SKM-1 (cell line): ENCODE measurements around the gene TUBB.
"Not testable (repeated sequence)": the region's sequence is repeated elsewhere in the genome, so short reads cannot be mapped to it uniquely, and the experiment has no call there.

Experiments
- DNase-seq: peaks from one replicate; lab custom pipeline; 2025; ENCODE audit not compliant: unreplicated experiment; lab: John Stamatoyannopoulos, UW

Gene TUBB

GRCh38 chr6:30759575-30760239, 39.6 kb downstream of the TUBB start:
- DNase-seq: no peak

DNA sequence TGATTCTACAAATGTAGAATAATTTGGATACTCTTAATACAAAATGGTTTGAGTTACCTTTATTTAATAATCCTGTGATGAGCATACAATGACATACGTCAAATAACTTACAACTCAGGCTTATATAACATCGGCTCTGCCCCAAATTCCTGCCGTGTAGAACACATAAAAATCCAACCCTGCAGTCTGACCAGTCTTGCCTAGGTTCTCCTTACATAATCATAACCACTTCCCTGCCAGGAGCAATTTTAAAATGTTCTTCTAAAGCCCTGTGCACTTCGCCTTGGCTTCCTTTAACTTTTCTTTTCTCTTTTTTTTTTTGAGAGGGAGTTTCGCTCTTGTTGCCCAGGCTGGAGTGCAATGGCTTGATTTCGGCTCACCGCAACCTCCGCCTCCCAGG, 40.4 kb downstream of the TUBB start:
- DNase-seq: no peak

- DNase-seq: no peak
Measured at GRCh38 chr6:30761791-30762429, 41.8 kb downstream of the TUBB start.

DNA sequence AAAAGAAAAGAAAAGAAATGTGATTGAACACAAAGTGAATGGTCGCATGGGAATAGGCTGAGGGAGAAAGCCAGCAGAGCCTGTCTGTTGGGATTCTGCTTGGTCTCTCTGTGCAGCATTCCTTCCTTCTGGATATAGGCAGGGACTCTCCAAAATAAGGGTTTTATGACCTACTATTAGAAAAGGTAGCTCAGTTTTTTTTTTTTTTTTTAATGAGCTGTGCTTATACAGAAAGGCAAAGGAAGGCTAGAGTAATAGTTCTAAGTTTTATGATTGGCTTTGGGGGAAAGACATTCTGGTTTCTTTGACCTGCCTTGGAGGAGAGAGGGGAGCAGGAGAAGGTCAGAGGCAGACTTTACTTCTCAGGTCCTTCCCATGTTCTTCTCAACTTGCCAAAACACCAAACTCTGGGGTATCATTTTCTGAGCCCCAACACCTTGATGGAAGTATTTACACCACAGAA, 43.0 kb downstream of the TUBB start:
- DNase-seq: no peak

DNA sequence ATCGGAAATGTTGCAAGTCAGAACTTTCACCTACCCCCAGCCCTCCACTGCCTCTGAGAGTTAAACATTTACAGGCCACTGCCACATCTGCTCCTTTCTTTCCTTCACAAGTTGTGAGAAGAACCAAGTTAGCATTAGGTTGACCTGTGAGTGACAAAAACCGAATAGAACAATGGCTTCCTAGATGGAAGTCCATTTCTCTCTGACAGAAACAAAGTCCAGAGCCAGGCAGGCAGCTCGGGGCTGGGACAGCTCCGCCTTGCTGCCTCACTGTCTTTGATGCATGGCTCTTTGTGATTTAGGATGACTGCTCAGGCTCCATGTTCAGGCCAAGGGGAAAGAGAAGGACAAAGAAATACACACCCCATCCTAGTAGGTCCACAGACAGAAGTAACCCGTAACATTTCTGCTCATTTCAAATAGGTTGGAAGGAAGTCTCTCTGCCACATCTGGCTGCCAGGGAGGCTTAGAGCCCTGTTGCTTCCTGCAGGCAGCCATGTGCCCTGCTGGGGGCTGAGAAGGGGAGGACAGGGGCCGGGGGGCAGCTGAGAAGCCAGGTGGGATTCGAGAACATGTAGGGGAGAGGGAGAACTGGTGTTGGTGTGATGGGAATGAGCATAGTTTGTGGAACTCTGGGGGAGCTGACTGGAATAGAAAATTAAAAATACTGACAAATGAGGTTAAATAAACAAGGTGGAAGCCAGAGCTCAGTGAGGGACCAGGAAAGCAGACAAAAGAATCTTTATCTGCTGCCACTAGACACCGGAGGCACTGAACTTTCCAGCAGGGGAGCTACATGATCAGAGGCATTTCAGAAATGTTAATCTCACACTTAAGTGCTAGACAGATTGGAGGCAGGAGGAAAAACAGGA, 43.7 kb downstream of the TUBB start:
- DNase-seq: no peak

GRCh38 chr6:30764490-30765043, 44.4 kb downstream of the TUBB start:
- DNase-seq: not testable (repeated sequence)

GRCh38 chr6:30765495-30765894, 45.3 kb downstream of the TUBB start:
- not testable (repeated sequence) for DNase-seq

GRCh38 chr6:30766461-30767157, 46.5 kb downstream of the TUBB start:
- no peak for DNase-seq

GRCh38 chr6:30767158-30767943, 47.2 kb downstream of the TUBB start:
- DNase-seq: no peak

DNA sequence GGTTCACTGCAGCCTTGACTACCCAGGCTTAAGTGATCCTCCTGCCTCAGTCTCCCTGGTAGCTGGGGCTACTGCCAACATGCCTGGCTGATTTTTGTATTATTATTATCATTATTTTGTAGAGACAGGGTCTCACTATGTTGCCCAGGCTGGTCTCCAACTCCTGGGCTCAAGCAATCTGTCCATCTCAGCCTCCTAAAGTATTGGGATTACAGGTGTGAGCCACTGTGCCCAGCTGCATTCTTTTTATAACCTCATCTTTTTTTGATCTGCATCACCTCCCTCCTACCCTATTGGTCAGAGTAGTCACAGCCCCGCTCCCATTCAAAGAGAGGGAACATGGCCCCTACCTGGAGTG, 47.8 kb downstream of the TUBB start:
- DNase-seq: no peak

DNA sequence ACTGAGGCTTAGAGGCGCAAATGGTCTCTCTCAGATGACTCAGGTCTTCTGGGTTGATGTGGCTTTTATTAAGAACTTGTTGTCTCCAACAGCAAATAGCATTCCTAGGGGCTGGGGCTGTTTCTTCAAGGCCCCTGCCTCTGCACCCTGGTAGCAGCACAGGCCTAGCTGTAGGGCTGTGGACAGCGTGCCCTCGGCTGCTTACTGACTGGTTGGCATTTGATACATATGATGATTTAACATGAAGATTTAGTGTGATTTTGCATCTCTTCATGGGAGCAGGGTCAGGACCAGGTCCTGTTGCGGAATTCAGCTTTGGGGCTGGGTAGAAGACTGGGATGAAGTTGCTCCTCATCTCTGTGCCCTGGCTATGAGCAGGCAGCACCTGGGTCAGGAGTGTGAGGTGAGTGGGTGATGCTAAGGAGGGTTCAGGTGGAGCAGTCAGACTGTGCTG, 48.5 kb downstream of the TUBB start:
- DNase-seq: no peak

- no peak for DNase-seq
Measured at GRCh38 chr6:30769088-30769852, 49.1 kb downstream of the TUBB start.

DNA sequence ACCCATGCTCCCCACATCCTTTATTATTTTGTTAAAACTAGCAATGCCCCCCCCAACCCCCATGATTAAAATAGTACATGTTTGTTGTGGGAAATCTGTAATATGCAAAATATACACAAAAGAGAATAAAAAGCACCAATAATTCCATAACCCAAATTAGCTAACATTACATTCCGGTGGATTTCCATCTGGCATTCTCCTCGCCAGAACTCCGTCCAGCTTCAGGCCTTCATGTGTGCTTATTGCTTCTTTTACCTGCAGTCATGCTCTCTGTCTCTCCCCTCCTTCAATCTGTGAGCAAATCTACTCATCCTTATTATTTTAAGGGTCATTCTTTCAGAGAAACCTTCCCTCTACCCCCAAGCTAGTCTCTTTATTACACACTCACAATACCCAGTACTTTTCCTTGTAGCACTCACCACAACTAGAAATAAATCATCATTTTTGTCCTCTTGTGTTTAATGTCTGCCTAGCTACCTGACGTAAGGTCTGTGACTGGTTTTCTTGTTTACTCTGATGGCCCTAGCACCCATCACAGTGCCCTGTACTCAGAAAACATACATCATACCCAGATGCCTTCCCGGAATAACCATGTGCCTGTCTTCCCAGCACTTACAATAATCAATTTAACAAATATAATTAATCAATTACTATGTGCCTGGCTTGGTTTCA, 49.8 kb downstream of the TUBB start:
- DNase-seq: no peak

DNA sequence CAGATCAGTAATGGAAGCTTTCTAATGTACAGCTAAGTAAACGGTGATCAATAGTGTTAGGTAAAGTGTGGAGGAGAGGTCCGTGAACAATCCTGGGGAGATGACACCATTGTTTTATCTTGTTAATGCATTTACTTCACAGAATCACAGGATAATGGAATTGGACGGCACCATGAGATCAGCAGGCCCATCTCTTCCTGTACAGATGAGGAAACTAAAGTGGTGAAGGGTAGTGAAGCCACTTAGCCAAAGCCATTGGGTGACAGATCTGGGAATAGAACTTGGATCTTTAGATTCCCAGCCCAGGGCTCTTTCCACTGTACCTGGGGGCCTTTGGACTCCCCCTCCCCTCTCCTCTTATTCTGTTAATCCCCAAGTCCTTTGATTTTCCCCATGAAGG, 50.4 kb downstream of the TUBB start:
- no peak for DNase-seq

GRCh38 chr6:30774701-30775100, 54.5 kb downstream of the TUBB start:
- DNase-seq: no peak
